Astrocyte of the cerebellum (primary cell): ENCODE results near the gene C2.
"Not testable (repeated sequence)": the region's sequence is repeated elsewhere in the genome, so short reads cannot be mapped to it uniquely, and the experiment has no call there.

Experiments
- DNase-seq: peaks from one replicate; pipeline ENCODE4 v3.0.0-alpha.2; 2011; ENCODE audit warnings: low read depth
- H3K4me3 ChIP-seq: 2 replicates; pipeline ENCODE4 v1.5.1; 2011; ENCODE audit warnings: mild to moderate bottlenecking, low read depth, low read length, moderate library complexity
- in situ Hi-C: cut with HindIII; loops from 2 replicates; pipeline ENCODE4 v1.10.0; 2017; ENCODE audit warnings: low sequenced_read_pairs
- TF ChIP-seq, protein P1 (sequence below): IDR thresholded peaks from 2 replicates; pipeline ENCODE4 v1.5.1; 2012; ENCODE audit warnings: low read length, low read depth, moderate library complexity, mild to moderate bottlenecking; ENCODE audit errors: missing control alignments

C2 gene

DNA sequence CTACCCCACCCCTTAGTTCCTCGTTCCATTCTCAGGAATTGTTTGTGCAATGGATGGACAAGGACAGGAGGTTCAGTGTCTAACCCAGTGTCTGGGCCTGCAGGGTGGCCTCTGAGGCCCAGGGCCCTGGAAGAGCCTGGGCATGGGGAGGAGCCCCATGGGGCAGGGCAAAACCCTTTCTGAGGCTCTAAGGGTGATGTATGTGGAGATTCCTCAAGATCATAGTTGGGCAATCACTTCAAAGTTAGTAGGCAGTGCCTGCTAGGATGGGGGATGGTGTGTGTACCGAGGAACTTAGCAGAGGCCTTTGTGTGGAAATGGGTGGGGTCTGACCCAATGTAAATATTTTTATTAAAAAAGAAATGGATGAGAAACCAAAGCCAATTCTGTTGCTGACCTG is 6.7 kb upstream of the C2 start:
- in situ Hi-C loops = no loop called here
- TF ChIP-seq, protein P1, sequence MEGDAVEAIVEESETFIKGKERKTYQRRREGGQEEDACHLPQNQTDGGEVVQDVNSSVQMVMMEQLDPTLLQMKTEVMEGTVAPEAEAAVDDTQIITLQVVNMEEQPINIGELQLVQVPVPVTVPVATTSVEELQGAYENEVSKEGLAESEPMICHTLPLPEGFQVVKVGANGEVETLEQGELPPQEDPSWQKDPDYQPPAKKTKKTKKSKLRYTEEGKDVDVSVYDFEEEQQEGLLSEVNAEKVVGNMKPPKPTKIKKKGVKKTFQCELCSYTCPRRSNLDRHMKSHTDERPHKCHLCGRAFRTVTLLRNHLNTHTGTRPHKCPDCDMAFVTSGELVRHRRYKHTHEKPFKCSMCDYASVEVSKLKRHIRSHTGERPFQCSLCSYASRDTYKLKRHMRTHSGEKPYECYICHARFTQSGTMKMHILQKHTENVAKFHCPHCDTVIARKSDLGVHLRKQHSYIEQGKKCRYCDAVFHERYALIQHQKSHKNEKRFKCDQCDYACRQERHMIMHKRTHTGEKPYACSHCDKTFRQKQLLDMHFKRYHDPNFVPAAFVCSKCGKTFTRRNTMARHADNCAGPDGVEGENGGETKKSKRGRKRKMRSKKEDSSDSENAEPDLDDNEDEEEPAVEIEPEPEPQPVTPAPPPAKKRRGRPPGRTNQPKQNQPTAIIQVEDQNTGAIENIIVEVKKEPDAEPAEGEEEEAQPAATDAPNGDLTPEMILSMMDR = no peak
- H3K4me3 ChIP-seq = no peak overlapping the region
- DNase-seq = no peak

DNA sequence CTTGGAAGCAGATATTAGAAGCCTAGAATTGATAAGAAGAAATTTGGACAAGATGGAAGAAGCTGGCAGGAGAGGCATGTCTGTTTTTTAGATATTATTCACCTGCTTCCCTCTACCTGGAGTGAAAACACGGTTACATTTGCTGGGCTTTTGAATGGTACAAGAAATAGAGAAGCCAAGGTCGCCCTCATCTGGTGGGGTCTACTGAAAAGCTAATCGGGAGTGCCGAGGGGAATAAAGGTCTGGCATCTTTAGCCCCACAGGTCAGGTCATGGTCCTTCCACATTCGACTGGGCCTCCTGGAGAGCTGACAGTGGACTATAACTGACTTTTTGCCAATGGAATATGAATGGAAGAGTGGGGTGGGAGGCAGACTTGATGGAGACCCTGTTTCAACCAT is 4.6 kb upstream of the C2 start:
- DNase-seq = no peak
- in situ Hi-C loops = no loop called here
- H3K4me3 ChIP-seq = no peak overlapping the region
- TF ChIP-seq, protein P1 = no peak

DNA sequence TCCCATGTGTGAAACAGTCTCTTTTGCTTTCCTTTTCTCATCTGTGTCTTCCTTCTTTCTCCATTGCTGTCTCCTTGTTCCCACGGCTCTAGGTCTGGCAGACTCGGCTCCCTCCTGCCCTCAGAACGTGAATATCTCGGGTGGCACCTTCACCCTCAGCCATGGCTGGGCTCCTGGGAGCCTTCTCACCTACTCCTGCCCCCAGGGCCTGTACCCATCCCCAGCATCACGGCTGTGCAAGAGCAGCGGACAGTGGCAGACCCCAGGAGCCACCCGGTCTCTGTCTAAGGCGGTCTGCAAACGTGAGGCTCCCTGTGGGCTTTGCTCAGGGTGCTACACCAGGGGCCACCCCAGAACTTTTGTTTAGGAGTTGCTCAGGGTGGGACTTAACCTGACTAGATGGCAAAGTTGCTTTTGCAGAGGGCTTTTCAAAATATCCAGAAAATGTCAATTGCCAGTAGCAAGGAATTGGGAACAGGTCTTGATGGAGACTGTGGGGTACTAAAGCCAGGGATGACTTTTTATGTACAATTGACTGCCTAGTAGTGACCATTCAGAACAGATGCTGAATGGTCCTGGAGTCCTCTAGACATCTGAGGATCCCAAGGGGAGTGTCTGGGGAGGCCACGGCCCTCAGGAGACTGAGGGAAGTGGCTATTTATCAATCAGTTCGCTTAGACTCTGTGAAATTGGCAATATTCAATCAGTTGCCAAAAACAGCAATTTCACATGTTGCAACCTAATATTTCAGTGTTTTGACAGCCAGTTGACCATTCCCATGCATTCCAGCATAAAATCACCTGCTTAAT is 550 bp downstream of the C2 start:
- TF ChIP-seq, protein P1 = no peak
- DNase-seq = no peak
- in situ Hi-C loops = no loop called here
- no peak overlapping the region for H3K4me3 ChIP-seq

DNA sequence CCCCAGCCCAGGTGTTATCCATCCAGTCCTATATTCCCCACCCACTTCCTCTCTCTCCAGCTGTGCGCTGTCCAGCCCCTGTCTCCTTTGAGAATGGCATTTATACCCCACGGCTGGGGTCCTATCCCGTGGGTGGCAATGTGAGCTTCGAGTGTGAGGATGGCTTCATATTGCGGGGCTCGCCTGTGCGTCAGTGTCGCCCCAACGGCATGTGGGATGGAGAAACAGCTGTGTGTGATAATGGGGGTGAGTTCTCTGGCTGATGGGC is 1.1 kb downstream of the C2 start:
- no peak for DNase-seq
- H3K4me3 ChIP-seq = no peak overlapping the region
- in situ Hi-C loops = no loop called here
- TF ChIP-seq, protein P1 = no peak

DNA sequence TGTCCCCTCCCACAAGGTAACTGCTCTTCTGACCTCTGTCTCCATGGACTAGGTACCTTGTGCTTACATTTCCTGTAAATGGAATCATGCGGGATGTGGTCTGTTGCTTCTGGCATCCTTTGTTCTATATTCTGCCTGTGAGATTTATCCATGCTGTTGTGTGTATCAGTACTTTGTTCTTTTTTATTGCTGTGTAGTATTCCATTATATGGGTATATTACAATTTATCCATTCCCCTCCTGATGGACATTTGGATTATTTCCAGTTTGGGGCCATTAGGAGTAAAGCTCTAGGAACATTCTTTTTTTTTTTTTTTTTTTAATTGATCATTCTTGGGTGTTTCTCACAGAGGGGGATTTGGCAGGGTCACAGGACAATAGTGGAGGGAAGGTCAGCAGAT is 3.4 kb downstream of the C2 start:
- in situ Hi-C loops = no loop called here
- H3K4me3 ChIP-seq = no peak overlapping the region
- TF ChIP-seq, protein P1 = no peak
- DNase-seq = no peak

DNA sequence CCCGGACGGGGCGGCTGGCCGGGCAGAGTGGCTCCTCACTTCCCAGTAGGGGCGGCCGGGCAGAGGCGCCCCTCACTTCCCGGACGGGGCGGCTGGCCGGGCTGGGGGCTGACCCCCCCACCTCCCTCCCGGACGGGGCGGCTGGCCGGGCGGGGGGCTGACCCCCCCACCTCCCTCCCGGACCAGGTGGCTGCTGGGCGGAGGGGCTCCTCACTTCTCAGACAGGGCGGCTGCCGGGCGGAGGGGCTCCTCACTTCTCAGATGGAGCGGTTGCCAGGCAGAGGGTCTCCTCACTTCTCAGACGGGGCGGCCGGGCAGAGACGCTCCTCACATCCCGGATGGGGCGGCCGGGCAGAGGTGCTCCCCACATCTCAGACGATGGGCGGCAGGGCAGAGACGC is 4.6 kb downstream of the C2 start:
- in situ Hi-C loops, H3K4me3 ChIP-seq, DNase-seq: not testable (repeated sequence)

DNA sequence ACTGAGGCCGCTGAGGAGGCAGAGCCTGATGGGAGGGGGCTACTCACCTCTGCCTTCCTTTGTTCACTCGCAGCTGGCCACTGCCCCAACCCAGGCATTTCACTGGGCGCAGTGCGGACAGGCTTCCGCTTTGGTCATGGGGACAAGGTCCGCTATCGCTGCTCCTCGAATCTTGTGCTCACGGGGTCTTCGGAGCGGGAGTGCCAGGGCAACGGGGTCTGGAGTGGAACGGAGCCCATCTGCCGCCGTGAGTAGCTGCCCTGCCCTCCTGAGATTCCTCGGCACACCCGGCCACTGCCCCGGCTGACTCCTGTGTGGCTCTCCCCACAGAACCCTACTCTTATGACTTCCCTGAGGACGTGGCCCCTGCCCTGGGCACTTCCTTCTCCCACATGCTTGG is 6.0 kb downstream of the C2 start:
- no peak overlapping the region for H3K4me3 ChIP-seq
- no peak for DNase-seq
- TF ChIP-seq, protein P1 = no peak
- in situ Hi-C loops = no loop called here
